ENCODE measurements around the gene FN1.

DNA sequence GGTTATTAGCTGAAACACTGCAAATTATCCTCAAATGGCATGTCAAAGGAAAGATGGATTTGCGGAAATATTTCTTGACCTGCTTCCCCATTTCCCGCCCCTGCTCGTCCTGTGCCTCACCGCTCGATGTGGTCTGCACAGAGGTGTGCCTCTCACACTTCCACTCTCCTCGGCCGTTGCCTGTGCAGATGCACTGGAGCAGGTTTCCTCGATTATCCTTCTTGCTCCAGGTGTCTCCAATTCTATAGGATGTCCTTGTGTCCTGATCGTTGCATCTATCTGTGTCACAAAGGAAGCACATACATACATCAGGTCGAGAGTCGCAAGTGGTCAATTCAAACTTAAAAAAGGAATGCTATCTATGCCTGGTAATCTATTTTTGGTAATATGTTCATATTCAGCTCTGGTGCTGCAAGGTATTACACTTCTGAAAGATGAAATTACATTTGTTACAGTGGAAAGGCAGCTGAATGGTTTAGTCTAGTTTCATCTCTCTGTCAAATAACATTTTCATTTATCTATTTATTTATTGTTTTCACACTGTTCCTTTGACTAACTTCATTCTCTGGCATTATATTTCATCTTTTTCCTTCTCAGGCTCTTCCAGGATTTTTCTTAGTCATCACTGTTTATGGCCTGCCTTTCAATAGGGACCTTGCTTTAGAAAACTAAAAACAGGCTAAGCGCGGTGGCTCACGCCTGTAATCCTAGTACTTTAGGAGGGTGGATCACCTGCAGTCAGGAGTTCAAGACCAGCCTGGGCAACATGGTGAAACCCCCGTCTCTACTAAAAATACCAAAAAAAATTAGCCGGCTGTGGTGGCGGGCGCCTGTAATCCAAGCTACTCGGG, 7.6 kb downstream of the FN1 start:
- TF ChIP-seq, protein P1, sequence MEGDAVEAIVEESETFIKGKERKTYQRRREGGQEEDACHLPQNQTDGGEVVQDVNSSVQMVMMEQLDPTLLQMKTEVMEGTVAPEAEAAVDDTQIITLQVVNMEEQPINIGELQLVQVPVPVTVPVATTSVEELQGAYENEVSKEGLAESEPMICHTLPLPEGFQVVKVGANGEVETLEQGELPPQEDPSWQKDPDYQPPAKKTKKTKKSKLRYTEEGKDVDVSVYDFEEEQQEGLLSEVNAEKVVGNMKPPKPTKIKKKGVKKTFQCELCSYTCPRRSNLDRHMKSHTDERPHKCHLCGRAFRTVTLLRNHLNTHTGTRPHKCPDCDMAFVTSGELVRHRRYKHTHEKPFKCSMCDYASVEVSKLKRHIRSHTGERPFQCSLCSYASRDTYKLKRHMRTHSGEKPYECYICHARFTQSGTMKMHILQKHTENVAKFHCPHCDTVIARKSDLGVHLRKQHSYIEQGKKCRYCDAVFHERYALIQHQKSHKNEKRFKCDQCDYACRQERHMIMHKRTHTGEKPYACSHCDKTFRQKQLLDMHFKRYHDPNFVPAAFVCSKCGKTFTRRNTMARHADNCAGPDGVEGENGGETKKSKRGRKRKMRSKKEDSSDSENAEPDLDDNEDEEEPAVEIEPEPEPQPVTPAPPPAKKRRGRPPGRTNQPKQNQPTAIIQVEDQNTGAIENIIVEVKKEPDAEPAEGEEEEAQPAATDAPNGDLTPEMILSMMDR (IDR thresholded peaks at IDR 0.05) = no peak
- TF ChIP-seq POLR2A (IDR thresholded peaks at IDR 0.05) (no peak), EP300 (IDR thresholded peaks at IDR 0.05) (no peak), POLR2AphosphoS5 (IDR thresholded peaks at IDR 0.05) (no peak)
